Loucy (cell line): Measurements from ENCODE around the gene SLC35F5.
"Not testable (repeated sequence)": the region's sequence is repeated elsewhere in the genome, so short reads cannot be mapped to it uniquely, and the experiment has no call there.

ENCODE experiments used
- CTCF ChIP-seq: fragments of 200-600 bp; sonication (generic); conservative IDR thresholded peaks from 2 replicates; pipeline ENCODE4 v1.5.1; 2014; ENCODE audit warnings: mild to moderate bottlenecking, antibody characterized with exemption, low read length
- EZH2phosphoT487 ChIP-seq: fragments of 200-600 bp; IDR thresholded peaks from 2 replicates; pipeline ENCODE4 v1.6.1; 2018; ENCODE audit warnings: antibody characterized with exemption, mild to moderate bottlenecking, moderate library complexity, borderline replicate concordance

DNA sequence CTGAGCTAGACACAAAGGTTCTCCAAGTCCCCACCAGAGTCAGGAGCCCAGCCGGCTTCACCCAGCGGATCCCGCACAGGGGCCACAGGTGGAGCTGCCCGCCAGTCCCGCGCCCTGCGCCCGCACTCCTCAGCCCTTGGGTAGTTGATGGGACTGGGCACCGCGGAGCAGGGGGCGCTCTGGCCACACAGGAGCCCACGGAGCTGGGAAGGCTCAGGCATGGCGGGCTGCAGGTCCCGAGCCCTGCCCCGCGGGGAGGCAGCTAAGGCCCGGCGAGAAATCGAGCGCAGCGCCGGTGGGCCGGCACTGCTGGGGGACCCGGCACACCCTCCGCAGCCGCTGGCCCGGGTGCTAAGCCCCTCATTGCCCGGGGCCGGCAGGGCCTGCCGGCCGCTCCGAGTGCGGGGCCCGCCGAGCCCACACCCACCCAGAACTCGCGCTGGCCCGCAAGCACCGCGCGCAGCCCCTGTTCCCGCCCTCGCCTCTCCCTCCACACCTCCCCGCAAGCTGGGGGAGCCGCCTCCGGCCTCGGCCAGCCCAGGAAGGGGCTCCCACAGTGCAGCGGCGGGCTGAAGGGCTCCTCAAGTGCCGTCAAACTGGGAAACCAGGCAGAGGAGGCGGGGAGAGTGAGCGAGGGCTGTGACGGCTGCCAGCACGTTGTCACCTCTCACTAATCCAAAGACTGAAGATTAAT lies 52.0 kb downstream of the SLC35F5 start:
- TF ChIP-seq CTCF, EZH2phosphoT487: not testable (repeated sequence)
